Measurements from ENCODE around the gene PLPPR5.

GRCh38 chr1:98854137-98854536 is 150.5 kb downstream of the PLPPR5 start:
- TF ChIP-seq CTCF (IDR thresholded peaks at IDR 0.05; ENCODE audit: poor library complexity) (no peak), EZH2phosphoT487 (IDR thresholded peaks at IDR 0.05; ENCODE audit: low read depth, severe bottlenecking, unreplicated experiment) (no peak)
